H1 (cell line): ENCODE results near the gene GCNT1. TPM values are rescaled to one million over a fixed set of nuclear protein-coding genes. Genes with fewer than 3 reads are reported as not detected.

ENCODE experiments used
- CTCF ChIA-PET: fragments of 300-600 bp; sonication (Branson Sonifier 250); formaldehyde crosslinking; loops from one replicate; lab custom pipeline; 2021; ENCODE audit not compliant: partially characterized antibody; lab: Charles Lee
- POLR2A ChIA-PET: fragments of 300-600 bp; sonication (Branson Sonifier 250); formaldehyde crosslinking; loops from one replicate; lab custom pipeline; 2021; ENCODE audit warnings: inconsistent platforms; ENCODE audit not compliant: partially characterized antibody; lab: Charles Lee
- DNase-seq, 2 experiments: peaks; one replicate each; pipeline versions ENCODE4 v3.0.0 to v3.0.0-alpha.2; 2010 to 2022; ENCODE audit warnings: low spot score in 2 of 2, low read depth in 1 of 2, mixed read lengths in 1 of 2
- FAIRE-seq: peaks from 2 replicates; lab custom pipeline; 2011; peaks lifted over from hg19 to GRCh38; lab: Jason Lieb, UNC
- H2AFZ ChIP-seq: 2 replicates; pipeline ENCODE4 v1.8.1; 2012; ENCODE audit warnings: low read length, inconsistent platforms
- H2AK5ac ChIP-seq: 2 replicates; pipeline ENCODE4 v1.6.1; 2013; ENCODE audit warnings: low read depth, low read length
- H2BK120ac ChIP-seq: replicated peaks from 2 replicates; pipeline ENCODE3; 2013; ENCODE audit warnings: low read depth, low read length, inconsistent platforms
- H2BK12ac ChIP-seq: 2 replicates; pipeline ENCODE4 v1.6.1; 2013; ENCODE audit warnings: low read depth, low read length
- H2BK15ac ChIP-seq: 2 replicates; pipeline ENCODE4 v1.6.1; 2013; ENCODE audit warnings: low read length
- H2BK20ac ChIP-seq: 2 replicates; pipeline ENCODE4 v1.6.1; 2013; ENCODE audit warnings: low read length
- H2BK5ac ChIP-seq: 2 replicates; pipeline ENCODE4 v1.6.1; 2013; ENCODE audit warnings: low read depth, low read length
- H3K14ac ChIP-seq: 2 replicates; pipeline ENCODE4 v1.6.1; 2013; ENCODE audit warnings: inconsistent platforms; ENCODE audit not compliant: insufficient read length
- H3K18ac ChIP-seq: 2 replicates; pipeline ENCODE4 v1.6.1; 2013; ENCODE audit warnings: low read length; ENCODE audit errors: extremely low read depth
- H3K23ac ChIP-seq: 2 replicates; pipeline ENCODE4 v1.6.1; 2013; ENCODE audit warnings: inconsistent platforms; ENCODE audit not compliant: insufficient read length
- H3K23me2 ChIP-seq: 2 replicates; pipeline ENCODE4 v1.6.1; 2013; ENCODE audit warnings: low read depth, low read length
- H3K27ac ChIP-seq: 2 replicates; pipeline ENCODE4 v1.6.1; 2011; ENCODE audit warnings: low read depth, low read length, inconsistent platforms
- H3K27me3 ChIP-seq, 4 experiments: replicated peaks in 1 of 4; 1 replicate in 1 of 4; 2 replicates in 3 of 4; pipeline versions ENCODE4 v1.6.1 to v1.8.1; 2011 to 2013; ENCODE audit warnings: low read length in 3 of 4, mild to moderate bottlenecking in 3 of 4, inconsistent platforms in 2 of 4, mixed read lengths in 2 of 4, moderate library complexity in 1 of 4; ENCODE audit not compliant: control insufficient read depth in 3 of 4, insufficient read depth in 3 of 4; ENCODE audit errors: extremely low read depth in 1 of 4
- H3K36me3 ChIP-seq, 4 experiments: 2 replicates each; pipeline versions ENCODE4 v1.6.1 to v1.8.1; 2011 to 2013; ENCODE audit warnings: mild to moderate bottlenecking in 4 of 4, low read length in 3 of 4, moderate library complexity in 2 of 4, control low read depth in 1 of 4, inconsistent platforms in 1 of 4; ENCODE audit not compliant: insufficient read depth in 4 of 4, control insufficient read depth in 2 of 4
- H3K4ac ChIP-seq: replicated peaks from 2 replicates; pipeline ENCODE3; 2013; ENCODE audit warnings: low read length, low read depth, mixed read lengths, inconsistent platforms; ENCODE audit not compliant: insufficient read length
- H3K4me1 ChIP-seq, 4 experiments: replicated peaks in 1 of 4; 1 replicate in 1 of 4; 2 replicates in 3 of 4; pipeline versions ENCODE4 v1.6.1 to v1.8.1; 2011 to 2013; ENCODE audit warnings: low read length in 3 of 4, inconsistent platforms in 2 of 4, mixed read lengths in 1 of 4; ENCODE audit not compliant: insufficient read depth in 4 of 4, control insufficient read depth in 3 of 4
- H3K4me2 ChIP-seq, 2 experiments: 2 replicates each; pipeline versions ENCODE4 v1.6.1 to v1.8.1; 2011 to 2013; ENCODE audit warnings: low read depth in 2 of 2, low read length in 2 of 2, control low read depth in 1 of 2, inconsistent platforms in 1 of 2, mild to moderate bottlenecking in 1 of 2; ENCODE audit not compliant: insufficient read depth in 1 of 2
- H3K4me3 ChIP-seq, 4 experiments: fragments of 200-600, 300-600 bp in 1 of 4; sonication (generic), shearing (Covaris generic), sonication (Bioruptor Twin) in 1 of 4; 2 replicates each; pipeline versions ENCODE4 v1.5.1 to v1.8.1; 2011 to 2016; ENCODE audit warnings: low read length in 4 of 4, low read depth in 3 of 4, control low read depth in 2 of 4, inconsistent platforms in 2 of 4, mild to moderate bottlenecking in 2 of 4, mixed read lengths in 1 of 4, moderate library complexity in 1 of 4; ENCODE audit not compliant: insufficient read depth in 2 of 4; ENCODE audit errors: extremely low read depth in 1 of 4
- H3K56ac ChIP-seq: replicated peaks from 2 replicates; pipeline ENCODE3; 2013; ENCODE audit warnings: low read depth, mild to moderate bottlenecking, mixed read lengths, low read length, inconsistent platforms; ENCODE audit not compliant: insufficient read length
- H3K79me1 ChIP-seq: 2 replicates; pipeline ENCODE4 v1.6.1; 2013; ENCODE audit warnings: low read depth, low read length, control low read depth
- H3K79me2 ChIP-seq, 2 experiments: 2 replicates each; pipeline versions ENCODE4 v1.6.1 to v1.8.1; 2012 to 2013; ENCODE audit warnings: low read length in 2 of 2, mild to moderate bottlenecking in 2 of 2, inconsistent platforms in 1 of 2; ENCODE audit not compliant: insufficient read depth in 2 of 2, control insufficient read depth in 1 of 2
- H3K9ac ChIP-seq, 4 experiments: replicated peaks in 1 of 4; 1 replicate in 1 of 4; 2 replicates in 3 of 4; pipeline versions ENCODE4 v1.6.1 to v1.8.1; 2011 to 2013; ENCODE audit warnings: low read depth in 3 of 4, low read length in 3 of 4, control low read depth in 2 of 4, mild to moderate bottlenecking in 2 of 4, moderate library complexity in 2 of 4, inconsistent platforms in 1 of 4; ENCODE audit errors: extremely low read depth in 1 of 4
- H3K9me3 ChIP-seq, 2 experiments: 2 replicates each; pipeline versions ENCODE4 v1.6.1 to v1.8.1; 2012 to 2013; ENCODE audit warnings: mild to moderate bottlenecking in 2 of 2, moderate library complexity in 2 of 2, control low read depth in 1 of 2, inconsistent platforms in 1 of 2, low read depth in 1 of 2, low read length in 1 of 2, mixed read lengths in 1 of 2; ENCODE audit not compliant: insufficient read depth in 2 of 2
- H4K20me1 ChIP-seq, 2 experiments: replicated peaks in 1 of 2; 2 replicates each; pipeline versions ENCODE3 to v1.8.1; 2011 to 2013; ENCODE audit warnings: inconsistent platforms in 2 of 2, low read length in 2 of 2, mild to moderate bottlenecking in 1 of 2; ENCODE audit not compliant: insufficient read depth in 2 of 2, control insufficient read depth in 1 of 2
- H4K5ac ChIP-seq: 2 replicates; pipeline ENCODE4 v1.6.1; 2013; ENCODE audit warnings: low read length, low read depth, mixed read lengths, inconsistent platforms; ENCODE audit not compliant: insufficient read length
- H4K8ac ChIP-seq: 2 replicates; pipeline ENCODE4 v1.8.0; 2013; ENCODE audit warnings: mild to moderate bottlenecking, moderate library complexity, low read length, inconsistent platforms; ENCODE audit not compliant: insufficient read depth; ENCODE audit errors: extremely low read depth
- H4K91ac ChIP-seq: replicated peaks from 2 replicates; pipeline ENCODE3; 2013; ENCODE audit warnings: low read length, mixed read lengths, inconsistent platforms; ENCODE audit not compliant: insufficient read length
- SAP30 ChIP-seq: fragments of 300-600 bp; sonication (generic); IDR thresholded peaks from 2 replicates; pipeline ENCODE4 v1.7.1; 2012; ENCODE audit warnings: low read length, moderate library complexity, mild to moderate bottlenecking, inconsistent platforms; ENCODE audit not compliant: insufficient read depth, insufficient replicate concordance
- WGBS, 2 experiments: shearing (Covaris generic) in 1 of 2; methylation state at CpG; one replicate each; pipeline versions ENCODE4 v1.1.6 to v1.1.7; 2013 to 2015; ENCODE audit warnings: low lambda C conversion rate in 2 of 2, mixed read lengths in 2 of 2, inconsistent platforms in 1 of 2, low coverage in 1 of 2, missing lambda C conversion rate in 1 of 2; ENCODE audit not compliant: insufficient replicate concordance in 2 of 2, insufficient coverage in 1 of 2, insufficient read length in 1 of 2; ENCODE audit errors: extremely low coverage in 1 of 2, missing lambda C conversion rate in 1 of 2; 5-methylcytosine and 5-hydroxymethylcytosine counted together
- polyA plus RNA-seq, 7 experiments: library from polyadenylated mRNA; depleted of rRNA in 3 of 7; stranded (reverse) in 5 of 7; unstranded in 2 of 7; fragments of >200 nt in 5 of 7; fragments of 200-250 nt in 2 of 7; gene quantifications; 1 replicate in 5 of 7; 2 replicates in 1 of 7; 4 replicates in 1 of 7; pipeline versions ENCODE4 v1.2.1 to v1.2.3, GENCODE V29; 2011 to 2013; ENCODE audit warnings: missing spikeins in 2 of 7, mixed read lengths in 2 of 7
- total RNA-seq: library from RNA; stranded (reverse); fragmentation: NEBNext Ultra II Directional; extraction: Animal tissue kit (Norgen Biotek cat#: 25700); gene quantifications from 2 replicates; pipeline ENCODE4 v1.2.1, GENCODE V29; 2021

GCNT1 gene
- total and polyA plus RNA-seq, 2 of the 8 experiments (the other 6 are each of a cell fraction or from before 2014, with no cell fraction given), result 13.0 to 16.5 TPM

DNA sequence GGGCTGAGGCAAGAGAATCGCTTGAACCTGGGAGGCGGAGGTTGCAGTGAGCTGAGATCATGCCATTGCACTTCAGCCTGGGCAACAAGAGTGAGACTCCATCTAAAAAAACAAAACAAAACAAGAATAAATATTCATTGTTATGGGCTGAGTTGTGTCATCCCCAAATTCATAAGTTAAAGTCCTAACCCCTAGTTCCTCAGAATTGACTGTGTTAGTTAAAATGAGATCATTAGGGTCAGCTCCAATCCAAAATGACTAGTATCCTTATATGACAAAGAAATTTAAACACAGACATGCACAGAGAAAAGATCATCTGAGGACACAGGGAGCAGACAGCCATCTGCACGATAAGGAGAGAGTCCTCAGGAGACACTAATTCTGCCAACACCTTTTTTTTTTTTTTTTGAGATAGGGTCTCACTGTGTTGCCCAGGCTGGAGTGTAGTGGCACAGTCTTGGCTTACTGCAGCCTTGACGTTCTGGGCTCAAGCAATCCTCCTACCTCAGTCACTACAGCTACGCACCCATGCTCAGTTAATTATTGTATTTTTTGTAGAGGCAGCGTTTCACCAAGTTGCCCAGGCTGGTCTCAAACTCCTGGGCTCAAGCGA is 32.1 kb upstream of the GCNT1 start:
- no peak overlapping the region for H2BK15ac ChIP-seq
- H3K23me2 ChIP-seq, result no peaks in the 10 kb centered on the region
- no peak overlapping the region for H2BK12ac ChIP-seq
- no peak overlapping the region for H3K4me2 ChIP-seq
- DNase-seq, result no peak
- H2AFZ ChIP-seq, result no peak overlapping the region
- ChIA-PET CTCF (interaction anchor here (1.2 to 1.4 kb wide), 2 partner anchors 8 to 231 kb away, joined by 3 to 4 read pairs; no protein-coding TSS in a partner anchor), POLR2A (no interaction called here)
- no peak overlapping the region for H4K5ac ChIP-seq
- FAIRE-seq, result no peak
- no peak overlapping the region for H3K27ac ChIP-seq
- no peak overlapping the region for H3K4ac ChIP-seq
- H3K23ac ChIP-seq, result no peak overlapping the region
- H2BK20ac ChIP-seq, result no peak overlapping the region
- H4K91ac ChIP-seq, result no peak overlapping the region
- no peak overlapping the region for H2AK5ac ChIP-seq
- 91% methylated on average over 7 of the region's 7 CpGs; no CpG with 5 or more reads in 1 of the 2 experiments for WGBS, 2 experiments
- TF ChIP-seq SAP30, result no peak
- no peak overlapping the region for H3K14ac ChIP-seq
- H3K9ac ChIP-seq, result no peak overlapping the region
- H3K4me3 ChIP-seq, result no peak overlapping the region
- H3K27me3 ChIP-seq, result no peaks in the 10 kb centered on the region
- H3K79me1 ChIP-seq, result no peaks in the 10 kb centered on the region
- no peak overlapping the region for H2BK120ac ChIP-seq
- H3K56ac ChIP-seq, result no peak overlapping the region
- no peaks in the 10 kb centered on the region for H3K36me3 ChIP-seq
- no peak overlapping the region for H2BK5ac ChIP-seq
- H3K4me1 ChIP-seq, result peaks cover 0 to 5% (median 0%) of the 10 kb centered on the region in 4 experiments; a peak in 4 of 7 replicates
- no peaks in the 10 kb centered on the region for H4K20me1 ChIP-seq
- H3K9me3 ChIP-seq, result no peaks in the 10 kb centered on the region
- no peaks in the 10 kb centered on the region for H3K79me2 ChIP-seq
- H4K8ac ChIP-seq, result no peak overlapping the region
- no peak overlapping the region for H3K18ac ChIP-seq
